ENCODE measurements around the gene TKTL1.

GRCh38 chrX:154332561-154332960, 37.0 kb downstream of the TKTL1 start:
- TF ChIP-seq, protein P1, sequence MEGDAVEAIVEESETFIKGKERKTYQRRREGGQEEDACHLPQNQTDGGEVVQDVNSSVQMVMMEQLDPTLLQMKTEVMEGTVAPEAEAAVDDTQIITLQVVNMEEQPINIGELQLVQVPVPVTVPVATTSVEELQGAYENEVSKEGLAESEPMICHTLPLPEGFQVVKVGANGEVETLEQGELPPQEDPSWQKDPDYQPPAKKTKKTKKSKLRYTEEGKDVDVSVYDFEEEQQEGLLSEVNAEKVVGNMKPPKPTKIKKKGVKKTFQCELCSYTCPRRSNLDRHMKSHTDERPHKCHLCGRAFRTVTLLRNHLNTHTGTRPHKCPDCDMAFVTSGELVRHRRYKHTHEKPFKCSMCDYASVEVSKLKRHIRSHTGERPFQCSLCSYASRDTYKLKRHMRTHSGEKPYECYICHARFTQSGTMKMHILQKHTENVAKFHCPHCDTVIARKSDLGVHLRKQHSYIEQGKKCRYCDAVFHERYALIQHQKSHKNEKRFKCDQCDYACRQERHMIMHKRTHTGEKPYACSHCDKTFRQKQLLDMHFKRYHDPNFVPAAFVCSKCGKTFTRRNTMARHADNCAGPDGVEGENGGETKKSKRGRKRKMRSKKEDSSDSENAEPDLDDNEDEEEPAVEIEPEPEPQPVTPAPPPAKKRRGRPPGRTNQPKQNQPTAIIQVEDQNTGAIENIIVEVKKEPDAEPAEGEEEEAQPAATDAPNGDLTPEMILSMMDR (conservative IDR thresholded peaks at IDR 0.05): no peak
- TF ChIP-seq ZFX (IDR thresholded peaks at IDR 0.05): no peak
